NCI-H2196 (cell line): ENCODE results near the gene FLNA.
A peak's percentile ranks its signal among the peaks of the same experiment; 100 is the strongest.

Experiments used
- DNase-seq: peaks from one replicate; lab custom pipeline; 2025; ENCODE audit not compliant: unreplicated experiment; lab: John Stamatoyannopoulos, UW

Gene FLNA

GRCh38 chrX:154378059-154378798 is 3.8 kb upstream of the FLNA start:
- peak; percentile 36 for DNase-seq

- no peak for DNase-seq
Measured at GRCh38 chrX:154376774-154377173, 2.3 kb upstream of the FLNA start.

DNA sequence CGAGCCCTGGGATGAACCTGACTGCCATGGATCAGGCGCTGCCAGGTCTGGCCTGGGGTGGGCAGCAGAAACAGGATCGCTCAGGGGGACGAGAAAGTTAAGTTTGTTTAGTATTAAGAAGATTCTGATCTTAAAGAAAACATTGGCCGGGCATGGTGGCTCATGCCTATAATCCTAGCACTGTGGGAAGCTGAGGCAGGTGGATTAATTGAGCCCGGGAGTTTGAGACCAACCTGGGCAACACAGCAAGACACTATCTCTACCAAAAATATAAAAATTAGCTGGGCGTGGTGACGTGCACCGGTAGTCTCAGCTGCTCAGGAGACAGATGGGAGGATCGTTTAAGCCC is 696 bp upstream of the FLNA start:
- DNase-seq: no peak

GRCh38 chrX:154373340-154374306 is 811 bp downstream of the FLNA start:
- peak; percentile 75 for DNase-seq

- no peak for DNase-seq
Measured at GRCh38 chrX:154372612-154373022, 1.8 kb downstream of the FLNA start.

DNA sequence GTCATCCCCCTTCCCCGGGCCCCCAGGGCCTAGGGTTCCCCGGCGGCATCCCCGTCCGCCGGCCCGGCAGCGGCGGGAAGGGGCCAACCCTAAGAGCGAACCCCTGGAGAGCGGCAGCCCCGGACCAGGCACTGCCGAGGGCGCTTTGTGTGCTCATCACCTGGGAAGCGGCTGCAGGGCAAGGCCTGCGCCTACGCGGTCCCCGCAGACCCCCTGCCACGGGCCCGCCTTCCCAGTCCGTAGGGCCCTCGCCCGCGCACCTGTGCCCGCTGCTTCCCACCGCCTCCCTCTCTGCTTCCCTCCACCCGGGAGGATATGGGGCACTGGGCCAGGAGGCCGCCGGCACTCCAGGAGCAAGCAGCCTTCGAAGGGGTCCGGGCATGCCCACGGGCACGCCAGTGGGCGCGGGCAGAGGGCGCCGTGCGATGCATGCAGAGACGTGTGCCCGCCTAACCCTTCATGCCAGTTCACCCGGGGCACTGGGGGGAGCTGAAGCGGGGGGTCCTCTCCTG is 2.6 kb downstream of the FLNA start:
- DNase-seq: no peak

DNA sequence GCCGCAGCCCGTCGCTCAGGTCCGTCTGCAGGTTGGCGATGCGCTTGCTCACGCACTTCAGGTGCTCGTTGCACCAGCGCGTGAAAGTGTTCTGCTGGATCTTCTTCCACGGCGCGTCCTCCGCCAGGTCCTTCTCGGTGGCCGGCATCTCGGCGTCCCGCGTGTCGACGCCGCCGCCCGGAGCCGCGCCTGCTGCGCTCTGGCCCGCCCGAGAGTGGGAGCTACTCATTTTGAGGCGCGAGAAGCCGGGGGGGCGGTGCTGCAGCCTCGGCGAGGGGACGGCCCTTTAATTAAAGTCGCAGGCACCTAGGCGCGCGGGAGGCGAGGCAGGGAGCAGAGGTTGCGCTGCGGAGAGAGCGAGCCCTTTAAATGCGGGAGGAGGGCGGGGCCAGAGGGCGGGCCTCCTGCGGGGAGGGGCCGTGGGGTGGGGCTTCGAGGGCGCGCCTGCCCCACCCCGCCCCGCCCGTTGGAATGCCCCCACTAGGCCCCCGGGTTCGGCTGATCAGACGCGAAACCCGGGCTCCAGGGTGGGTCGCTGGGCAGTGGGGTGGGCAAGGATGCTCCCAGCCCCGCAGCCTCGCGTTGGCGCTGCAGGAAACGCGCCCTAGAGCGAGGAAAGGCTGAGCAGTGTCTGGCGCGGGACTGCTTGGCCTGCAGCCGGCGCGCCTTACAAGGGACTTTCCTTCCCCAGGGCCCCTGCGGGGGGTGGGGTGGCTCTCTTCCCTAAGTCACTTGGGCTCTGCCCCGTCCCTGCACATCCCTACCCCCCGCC is 3.2 kb downstream of the FLNA start:
- DNase-seq: peak; percentile 80

DNA sequence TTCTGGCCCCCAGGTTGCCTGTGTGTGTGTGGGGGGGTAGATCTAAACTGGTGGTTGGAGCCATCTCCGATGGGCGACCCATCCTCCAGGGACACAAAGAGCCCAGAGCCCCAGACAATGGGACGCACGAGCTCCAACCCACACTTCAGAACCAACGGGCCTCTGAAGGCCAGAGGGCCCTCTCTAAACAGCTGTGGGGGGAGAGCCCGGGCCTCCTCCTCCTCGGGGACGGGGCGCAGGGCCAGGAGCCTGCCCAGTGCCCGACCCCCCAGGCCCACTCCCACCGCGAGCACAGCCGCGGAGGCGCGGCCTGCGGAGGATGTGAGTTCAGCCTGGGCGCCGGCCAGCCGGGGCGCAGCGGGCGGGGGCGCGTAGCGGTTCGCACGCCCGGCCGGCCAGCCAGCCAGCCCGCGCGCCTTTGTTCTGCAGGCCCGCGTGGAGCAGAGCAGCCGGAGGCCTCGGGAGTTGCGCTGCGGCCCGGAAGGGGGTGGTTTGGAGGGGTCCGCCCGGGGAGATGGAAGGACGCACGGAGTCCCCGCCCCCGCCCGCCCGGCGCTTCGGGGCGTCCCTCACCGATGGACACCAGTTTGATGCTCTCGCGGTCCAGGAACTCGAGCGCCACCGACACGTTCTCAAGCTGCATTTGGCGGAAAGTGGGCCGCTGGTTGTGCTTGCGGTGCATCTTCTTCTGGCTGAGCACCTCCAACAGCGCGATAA is 4.0 kb downstream of the FLNA start:
- no peak for DNase-seq

GRCh38 chrX:154369449-154370299 is 4.8 kb downstream of the FLNA start:
- DNase-seq: peak; percentile 48

- peak; percentile 57 for DNase-seq
Measured at GRCh38 chrX:154368630-154369448, 5.6 kb downstream of the FLNA start.

GRCh38 chrX:154367474-154368308 is 6.7 kb downstream of the FLNA start:
- no peak for DNase-seq

DNA sequence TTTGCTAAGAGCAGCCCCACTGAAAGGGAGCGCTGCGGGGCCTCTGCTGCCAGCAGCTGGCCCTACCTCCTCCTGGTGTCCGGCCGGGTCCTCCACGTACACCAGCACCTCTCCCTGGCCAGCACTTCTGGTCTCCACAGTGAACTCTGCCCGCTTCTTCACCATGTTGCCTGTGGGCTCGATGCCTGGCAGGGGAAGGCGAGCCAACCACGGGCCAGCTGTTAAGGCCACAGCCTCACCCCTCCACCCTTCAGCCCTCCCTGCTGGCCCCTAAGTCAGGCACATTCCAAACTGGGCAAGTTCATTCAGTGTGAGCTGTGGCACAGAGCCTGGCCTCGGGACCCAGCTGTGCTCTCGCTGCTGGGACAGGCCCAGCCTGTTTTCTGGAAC is 7.8 kb downstream of the FLNA start:
- no peak for DNase-seq

DNA sequence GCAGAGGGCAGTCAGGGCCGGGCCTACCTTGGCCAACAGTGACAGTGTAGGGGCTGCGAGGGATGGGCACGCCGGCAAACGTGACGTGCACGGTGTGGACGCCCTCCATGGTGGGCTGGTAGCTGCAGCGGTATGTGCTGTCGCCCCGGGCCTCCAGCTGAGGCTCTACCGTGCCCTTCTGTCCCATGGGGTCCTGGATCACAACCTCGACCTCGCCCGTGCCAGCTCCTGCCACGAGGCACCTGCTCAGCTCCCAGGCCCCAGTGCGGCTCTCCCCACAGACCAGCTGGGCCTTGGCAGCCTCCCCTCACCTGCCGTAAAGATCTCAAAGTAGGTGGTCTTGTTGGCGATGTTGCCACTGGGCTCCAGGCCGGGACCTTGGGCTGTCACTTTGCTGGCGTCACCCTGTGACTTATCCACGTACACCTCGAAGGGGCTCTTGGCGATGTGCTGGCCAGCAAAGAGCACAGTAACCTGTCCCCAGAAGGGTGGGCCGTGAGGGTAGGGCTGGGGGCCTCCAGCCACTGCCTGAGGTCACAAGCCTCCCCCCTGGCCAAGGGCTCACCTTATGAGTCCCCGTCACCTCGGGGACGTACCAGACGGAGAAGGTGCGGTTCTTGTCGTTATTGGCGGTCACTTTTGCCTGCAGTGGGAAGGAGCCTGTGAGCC is 8.3 kb downstream of the FLNA start:
- DNase-seq: no peak

- DNase-seq: no peak
Measured at GRCh38 chrX:154365052-154365600, 9.3 kb downstream of the FLNA start.

- DNase-seq: no peak
Measured at GRCh38 chrX:154363706-154364439, 10.6 kb downstream of the FLNA start.

GRCh38 chrX:154362085-154362742 is 12.2 kb downstream of the FLNA start:
- no peak for DNase-seq
